DMS79 (cell line): ENCODE data around the gene EIF3I.

Experiments
- DNase-seq: peaks from one replicate; lab custom pipeline; 2025; lab: John Stamatoyannopoulos, UW

Gene EIF3I

GRCh38 chr1:32221980-32222755 lies at the start of gene EIF3I, which contains the start of gene TMEM234:
TSS of gene EIF3I (plus strand) at chr1:32222407. CDS start at chr1:32222442, 35 bp downstream.
TSS of gene TMEM234 (minus strand) at chr1:32222353. CDS start at chr1:32222322, 31 bp downstream.
- peak; percentile 89 for DNase-seq

GRCh38 chr1:32172621-32173245 lies 49.5 kb upstream of the EIF3I start:
- no peak for DNase-seq

DNA sequence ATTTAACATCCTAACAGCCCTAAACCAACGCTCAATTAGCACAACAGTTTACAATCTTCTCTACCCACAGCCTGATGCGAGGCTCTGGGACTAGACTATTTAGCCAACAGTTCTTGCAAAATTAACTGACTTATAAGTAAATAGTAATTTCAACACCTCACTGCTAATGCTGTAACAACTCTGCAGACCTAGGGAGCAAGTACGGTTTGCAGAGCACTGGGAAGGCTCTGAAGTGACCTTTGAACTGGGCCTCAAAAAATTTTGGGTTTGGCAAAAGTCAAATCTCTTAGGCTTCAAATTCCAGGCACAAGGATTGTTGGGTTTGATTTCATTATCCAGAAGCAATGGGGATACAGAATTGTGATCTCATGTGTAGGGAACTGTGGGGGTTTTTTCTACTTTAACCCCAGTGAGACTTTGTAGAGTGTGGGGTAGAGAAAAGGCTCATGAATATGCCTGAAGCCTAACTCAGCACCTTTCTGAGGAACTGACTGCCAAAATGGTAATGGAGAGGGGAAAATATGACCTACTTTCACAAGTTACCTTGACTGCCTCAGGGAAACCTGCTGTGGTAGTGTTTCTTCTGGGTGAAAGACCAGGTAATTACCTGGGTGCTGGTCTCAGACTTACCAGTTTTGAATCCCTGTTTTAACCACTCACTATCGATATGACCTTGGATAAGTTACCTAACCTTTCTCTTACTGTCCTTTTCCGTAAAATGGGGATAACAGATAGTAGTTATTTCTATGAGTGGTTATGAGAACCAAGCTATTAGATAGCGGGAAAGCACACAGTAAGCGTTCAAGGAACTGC lies 43.6 kb upstream of the EIF3I start:
- no peak for DNase-seq

GRCh38 chr1:32179193-32179442 lies 43.1 kb upstream of the EIF3I start:
- DNase-seq: no peak

DNA sequence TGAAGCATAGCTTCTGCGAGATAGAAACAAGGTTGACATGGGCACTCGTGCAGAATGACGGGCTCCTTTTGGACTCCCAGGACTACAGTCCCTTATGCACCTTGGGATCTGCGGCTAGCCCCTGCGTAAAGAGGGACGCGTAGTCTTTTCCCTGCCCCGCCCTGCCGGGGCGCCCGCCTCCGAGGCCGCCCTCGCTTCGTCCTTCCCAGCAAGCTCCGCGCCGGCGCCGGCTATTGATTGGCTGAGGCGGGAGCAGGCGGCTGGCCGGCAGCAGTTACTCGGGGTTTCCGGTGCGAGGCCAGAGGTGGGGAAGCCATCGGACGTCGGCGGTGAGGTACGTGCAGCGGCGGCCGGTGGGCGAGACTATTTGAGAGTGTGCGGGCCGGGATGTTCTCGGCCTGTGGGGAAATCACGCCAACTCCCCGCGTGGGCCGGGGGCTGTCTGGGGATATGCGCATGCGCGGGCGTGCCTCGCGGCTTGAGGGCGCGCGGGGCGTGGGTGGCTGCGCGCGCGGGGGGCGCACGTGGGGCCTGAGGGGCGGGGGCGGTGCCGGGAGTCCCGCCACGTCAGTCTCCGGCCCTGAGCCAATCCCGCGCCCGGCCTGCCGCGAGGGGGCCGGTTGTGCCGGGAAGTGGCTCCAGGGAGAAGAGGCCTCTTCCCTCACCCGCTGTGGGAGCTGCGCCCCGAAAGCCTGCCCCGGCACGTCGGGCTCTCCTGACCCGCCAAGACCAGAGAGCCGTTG lies 42.6 kb upstream of the EIF3I start, which contains the start of gene TXLNA:
Gene TXLNA, plus strand, starts transcription at position 233 of the 743 bp plus-strand sequence. CDS start 671 bp downstream, outside the sequence.
- DNase-seq: peak; percentile 89

DNA sequence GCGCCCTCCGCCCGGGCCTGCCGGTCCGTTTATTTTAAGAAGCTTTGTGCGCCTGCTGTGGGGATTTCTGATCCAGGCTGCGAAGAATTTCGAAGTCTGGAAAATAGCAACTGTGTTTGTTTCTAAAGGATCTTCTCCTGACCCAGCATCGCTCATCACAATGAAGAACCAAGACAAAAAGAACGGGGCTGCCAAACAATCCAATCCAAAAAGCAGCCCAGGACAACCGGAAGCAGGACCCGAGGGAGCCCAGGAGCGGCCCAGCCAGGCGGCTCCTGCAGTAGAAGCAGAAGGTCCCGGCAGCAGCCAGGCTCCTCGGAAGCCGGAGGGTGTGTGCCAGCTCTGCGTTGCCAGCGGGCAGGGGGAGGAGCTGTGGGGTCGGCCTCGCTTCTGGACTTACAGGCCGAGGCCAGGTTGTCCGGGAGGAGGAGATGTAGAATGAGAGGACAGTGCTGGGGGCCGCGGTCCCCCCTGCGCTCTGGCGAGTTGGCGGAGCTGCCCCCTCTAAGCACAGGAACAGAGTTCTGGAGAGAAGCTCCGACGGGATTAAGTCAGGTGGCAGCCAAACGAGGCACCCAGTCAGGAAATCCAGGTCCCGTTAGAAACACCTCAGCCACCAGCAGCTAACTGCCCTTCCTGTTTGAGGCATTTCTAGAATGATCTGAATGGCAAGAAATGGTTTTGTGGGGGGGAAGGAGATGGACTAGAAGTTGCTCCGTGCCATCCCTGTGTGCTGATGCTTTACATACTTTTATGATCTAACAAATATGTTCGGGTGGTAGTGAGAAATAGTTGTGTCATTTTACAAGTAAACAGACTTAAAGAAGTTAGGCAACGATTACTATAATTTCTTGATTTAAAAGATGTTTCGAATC lies 41.8 kb upstream of the EIF3I start:
- DNase-seq: peak; percentile 35

DNA sequence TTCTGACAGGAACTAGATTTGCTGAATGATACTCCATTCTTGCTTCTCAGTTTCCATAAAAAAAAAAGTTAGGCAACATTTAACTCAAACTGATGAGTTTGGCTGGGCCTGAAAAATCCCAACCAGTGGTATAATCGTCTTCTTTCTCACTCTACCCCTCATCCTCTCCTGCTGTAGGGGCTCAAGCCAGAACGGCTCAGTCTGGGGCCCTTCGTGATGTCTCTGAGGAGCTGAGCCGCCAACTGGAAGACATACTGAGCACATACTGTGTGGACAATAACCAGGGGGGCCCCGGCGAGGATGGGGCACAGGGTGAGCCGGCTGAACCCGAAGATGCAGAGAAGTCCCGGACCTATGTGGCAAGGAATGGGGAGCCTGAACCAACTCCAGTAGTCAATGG lies 41.1 kb upstream of the EIF3I start:
- no peak for DNase-seq

- no peak for DNase-seq
Observed at GRCh38 chr1:32181563-32181962, 40.6 kb upstream of the EIF3I start.

DNA sequence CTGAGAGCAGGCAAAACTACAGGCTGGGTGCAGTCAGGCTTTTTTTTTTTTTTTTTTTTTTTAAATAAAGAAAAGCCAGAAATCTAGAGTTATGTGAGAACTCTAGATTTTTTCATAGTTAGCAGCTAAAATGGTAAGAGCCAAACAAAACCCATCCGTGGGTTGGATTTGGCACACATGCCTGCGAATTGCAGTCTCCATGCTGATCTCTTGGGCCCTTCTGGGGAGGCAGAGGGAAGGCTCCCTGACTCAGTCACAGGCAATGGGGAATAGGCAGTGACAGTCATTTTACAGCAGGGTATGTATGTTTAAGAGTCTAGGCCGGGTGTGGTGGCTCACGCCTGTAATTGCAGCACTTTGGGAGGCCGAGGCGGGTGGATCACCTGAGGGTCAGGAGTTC lies 40.1 kb upstream of the EIF3I start:
- DNase-seq: no peak

- no peak for DNase-seq
Observed at GRCh38 chr1:32184650-32185049, 37.6 kb upstream of the EIF3I start.

- no peak for DNase-seq
Observed at GRCh38 chr1:32186077-32186476, 36.1 kb upstream of the EIF3I start.

GRCh38 chr1:32186491-32186890 lies 35.7 kb upstream of the EIF3I start:
- no peak for DNase-seq

DNA sequence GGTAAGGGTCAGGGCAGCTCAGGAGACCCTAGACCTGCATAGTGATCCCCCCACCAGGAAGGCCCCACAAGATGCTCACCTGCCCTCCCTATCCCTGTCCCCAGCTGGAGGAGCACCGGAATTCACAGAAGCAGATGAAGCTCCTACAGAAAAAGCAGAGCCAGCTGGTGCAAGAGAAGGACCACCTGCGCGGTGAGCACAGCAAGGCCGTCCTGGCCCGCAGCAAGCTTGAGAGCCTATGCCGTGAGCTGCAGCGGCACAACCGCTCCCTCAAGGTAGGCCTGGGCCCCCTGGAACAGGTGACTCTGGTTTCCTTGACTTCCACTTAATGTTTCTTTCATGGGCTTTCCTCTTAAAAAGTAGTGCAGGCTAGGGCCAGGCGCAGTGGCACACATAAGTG lies 34.4 kb upstream of the EIF3I start:
- DNase-seq: no peak

GRCh38 chr1:32192220-32192948 lies 29.8 kb upstream of the EIF3I start:
- no peak for DNase-seq

DNA sequence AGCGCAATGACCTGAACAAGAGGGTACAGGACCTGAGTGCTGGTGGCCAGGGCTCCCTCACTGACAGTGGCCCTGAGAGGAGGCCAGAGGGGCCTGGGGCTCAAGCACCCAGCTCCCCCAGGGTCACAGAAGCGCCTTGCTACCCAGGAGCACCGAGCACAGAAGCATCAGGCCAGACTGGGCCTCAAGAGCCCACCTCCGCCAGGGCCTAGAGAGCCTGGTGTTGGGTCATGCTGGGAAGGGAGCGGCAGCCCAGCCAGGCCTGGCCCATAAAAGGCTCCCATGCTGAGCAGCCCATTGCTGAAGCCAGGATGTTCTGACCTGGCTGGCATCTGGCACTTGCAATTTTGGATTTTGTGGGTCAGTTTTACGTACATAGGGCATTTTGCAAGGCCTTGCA lies 27.2 kb upstream of the EIF3I start:
- no peak for DNase-seq

GRCh38 chr1:32195531-32195930 lies 26.7 kb upstream of the EIF3I start:
- DNase-seq: no peak

GRCh38 chr1:32195972-32196823 lies 26.0 kb upstream of the EIF3I start:
- DNase-seq: no peak

DNA sequence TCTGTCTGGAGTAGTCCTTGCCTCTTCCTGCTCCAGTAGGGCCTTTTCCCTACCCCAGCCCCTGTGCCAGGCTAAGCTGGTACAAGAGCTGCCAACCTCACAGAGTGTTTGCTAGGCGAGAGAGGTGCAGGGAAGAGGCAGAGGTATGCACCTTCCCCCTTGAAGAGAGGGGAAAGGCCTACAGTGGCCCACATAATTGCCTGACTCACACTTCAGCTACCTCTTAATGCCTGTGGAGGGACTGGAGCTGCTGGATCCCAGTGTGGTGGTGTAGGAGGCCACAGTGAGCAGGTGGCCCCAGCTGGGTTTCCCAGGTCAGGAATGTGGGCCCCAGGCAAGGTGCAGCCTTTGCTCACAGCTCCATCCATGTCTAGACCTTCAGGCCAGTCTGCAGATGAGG lies 25.1 kb upstream of the EIF3I start:
- no peak for DNase-seq

DNA sequence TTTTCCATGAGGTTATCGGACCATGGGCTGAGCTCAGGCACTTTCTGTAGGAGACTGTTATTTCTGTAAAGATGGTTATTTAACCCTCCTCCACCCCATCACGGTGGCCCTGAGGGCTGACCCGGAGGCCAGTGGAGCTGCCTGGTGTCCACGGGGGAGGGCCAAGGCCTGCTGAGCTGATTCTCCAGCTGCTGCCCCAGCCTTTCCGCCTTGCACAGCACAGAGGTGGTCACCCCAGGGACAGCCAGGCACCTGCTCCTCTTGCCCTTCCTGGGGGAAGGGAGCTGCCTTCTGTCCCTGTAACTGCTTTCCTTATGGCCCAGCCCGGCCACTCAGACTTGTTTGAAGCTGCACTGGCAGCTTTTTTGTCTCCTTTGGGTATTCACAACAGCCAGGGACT lies 24.4 kb upstream of the EIF3I start:
- no peak for DNase-seq
